ENCODE data around the gene RFX1.
A peak's percentile ranks its signal among the peaks of the same experiment; 100 is the strongest.

Gene RFX1

DNA sequence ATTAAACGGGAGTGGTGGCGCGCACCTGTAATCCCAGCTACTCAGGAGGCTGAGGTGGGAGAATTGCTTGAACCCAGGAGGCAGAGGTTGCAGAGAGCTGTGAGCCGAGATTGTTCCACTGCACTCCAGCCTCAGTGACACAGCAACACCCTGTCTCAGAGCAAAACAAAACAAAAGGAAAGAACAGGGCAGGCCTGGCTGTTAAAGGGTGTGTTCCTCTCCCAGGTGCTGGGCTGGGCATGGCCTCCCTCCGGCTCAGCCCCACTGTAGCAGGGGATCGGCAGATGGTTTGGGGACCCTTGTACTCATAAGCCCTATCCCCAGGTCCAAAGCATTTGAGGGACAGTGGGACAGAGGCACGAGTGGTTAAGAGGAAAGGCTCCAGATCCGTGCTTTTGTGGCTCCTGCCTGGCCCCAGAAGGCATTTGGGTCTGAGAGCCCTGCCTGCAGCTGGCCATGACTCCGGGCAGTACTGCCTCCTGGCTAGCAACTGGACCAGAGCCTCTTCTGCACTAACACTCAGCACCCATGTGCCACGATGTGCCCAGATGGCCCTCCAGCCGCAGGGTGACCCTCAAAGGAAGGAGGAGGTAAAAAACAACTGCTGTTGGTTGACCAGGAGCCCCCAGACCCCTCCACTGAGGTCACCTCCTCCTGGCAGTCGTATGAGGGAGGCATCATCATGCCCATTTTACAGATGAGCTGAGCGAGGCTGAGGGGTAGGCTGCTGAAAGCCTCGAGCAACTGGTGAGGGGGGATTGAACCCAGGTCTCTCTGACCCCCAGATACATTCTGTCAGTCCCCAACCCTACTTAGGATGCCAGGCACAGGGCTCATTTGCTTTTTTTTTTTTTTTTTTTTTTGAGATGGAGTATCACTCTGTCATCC is 10.0 kb downstream of the RFX1 start:
- DNase-seq, result no peak

DNA sequence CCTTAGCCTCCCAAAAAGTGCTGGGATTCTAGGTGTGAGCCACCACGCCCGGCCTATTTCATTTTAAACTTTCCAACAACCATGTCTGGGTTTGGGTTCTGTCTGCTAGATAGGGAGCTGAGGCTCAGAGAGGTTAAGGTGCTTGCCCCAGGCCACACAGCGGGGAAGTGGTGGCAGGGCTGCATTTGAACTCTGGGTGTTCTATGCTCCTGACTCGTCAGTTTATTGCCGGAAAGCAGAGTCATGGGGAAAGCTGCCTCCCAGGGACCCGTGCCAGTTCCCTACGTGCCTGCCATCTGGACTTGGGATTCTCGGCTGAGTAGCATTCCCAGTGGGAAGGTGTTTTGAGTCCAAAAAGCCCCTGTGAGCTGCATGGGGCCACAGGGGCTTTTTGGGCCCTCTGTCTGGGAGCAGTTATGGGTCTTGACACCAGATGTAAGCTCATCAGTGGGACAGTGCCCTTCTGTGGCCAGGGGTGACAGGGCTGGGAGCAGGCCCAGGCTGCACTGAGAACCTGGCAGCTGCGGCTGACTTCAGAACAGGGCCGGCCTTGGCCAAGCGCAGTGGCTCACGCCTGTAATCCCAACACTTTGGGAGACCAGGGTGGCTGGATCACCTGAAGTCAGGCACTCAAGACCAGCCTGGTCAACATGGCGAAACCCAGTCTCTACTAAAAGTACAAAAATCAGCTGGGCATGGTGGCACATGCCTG is 10.9 kb downstream of the RFX1 start:
- no peak for DNase-seq

DNA sequence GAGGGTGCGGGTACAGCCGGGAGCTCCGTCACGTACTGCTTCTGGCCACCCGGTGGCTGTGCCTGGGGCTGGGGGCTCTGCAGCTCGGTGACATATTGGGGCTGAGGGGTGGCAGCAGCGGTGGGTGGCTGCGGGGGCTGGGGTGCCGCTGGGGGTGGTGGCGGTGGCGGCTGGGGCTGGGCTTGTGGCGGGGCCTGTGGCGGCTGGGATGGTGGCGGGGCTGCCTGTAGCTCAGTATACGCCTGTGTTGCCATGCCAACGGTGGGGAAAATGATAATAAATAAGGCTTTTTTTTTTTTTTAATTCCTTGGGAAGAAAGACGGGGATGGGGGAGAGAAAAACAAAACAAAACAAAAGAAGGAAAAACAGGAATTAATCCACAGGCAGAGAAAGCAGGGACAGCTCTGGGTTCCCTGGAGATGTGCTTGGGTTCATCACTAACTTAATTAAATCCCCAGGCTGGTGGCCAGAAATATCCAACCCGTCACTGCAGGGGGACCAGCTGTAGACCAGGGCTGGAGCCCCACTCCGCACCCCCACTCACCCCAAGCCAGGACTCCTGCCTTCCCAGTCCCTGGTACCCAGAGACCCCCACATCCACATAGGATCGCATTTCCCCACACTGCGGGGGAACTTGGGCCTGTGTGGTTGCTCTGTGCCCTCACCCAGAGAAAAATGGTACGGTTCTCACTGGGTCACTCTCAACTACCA is 12.4 kb downstream of the RFX1 start:
- no peak for DNase-seq

DNA sequence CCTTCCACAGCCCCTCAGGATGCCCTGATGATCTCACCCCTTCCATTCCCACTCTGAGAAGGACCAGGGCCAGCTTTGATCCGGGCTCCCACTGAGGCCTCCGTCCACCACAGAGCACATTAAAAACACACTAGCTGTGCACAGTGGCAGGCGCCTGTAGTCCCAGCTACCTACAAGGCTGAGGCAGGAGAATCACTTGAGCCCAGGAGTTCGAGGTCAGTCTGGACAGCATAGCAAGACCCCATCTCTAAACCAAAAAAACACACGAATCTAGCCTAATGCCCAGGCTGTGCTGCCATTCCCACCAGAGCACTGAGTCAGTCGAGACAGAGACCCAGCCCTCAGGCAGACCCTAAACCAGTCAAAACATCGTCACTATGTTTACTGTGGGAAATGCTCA is 14.1 kb downstream of the RFX1 start:
- DNase-seq, result no peak

DNA sequence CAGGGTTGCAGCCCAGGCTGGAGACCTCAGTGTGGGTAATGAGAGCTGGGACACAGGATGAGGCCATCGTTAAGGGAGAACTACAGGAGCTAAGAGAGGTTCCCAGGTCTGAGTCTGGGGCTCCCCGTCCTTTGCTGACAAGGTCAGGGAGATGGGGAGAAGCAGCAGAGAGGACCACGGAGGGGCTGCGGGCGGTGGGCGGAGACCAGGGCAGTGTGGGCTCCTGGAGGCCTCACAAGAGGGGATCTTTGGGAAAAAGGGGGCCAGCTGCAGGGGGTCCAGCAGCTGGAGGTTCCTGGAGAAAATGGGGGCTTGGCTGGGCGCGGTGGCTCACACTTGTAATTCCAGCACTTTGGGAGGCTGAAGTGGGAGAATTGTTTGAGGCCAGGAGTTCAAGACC is 16.0 kb downstream of the RFX1 start:
- no peak for DNase-seq

DNA sequence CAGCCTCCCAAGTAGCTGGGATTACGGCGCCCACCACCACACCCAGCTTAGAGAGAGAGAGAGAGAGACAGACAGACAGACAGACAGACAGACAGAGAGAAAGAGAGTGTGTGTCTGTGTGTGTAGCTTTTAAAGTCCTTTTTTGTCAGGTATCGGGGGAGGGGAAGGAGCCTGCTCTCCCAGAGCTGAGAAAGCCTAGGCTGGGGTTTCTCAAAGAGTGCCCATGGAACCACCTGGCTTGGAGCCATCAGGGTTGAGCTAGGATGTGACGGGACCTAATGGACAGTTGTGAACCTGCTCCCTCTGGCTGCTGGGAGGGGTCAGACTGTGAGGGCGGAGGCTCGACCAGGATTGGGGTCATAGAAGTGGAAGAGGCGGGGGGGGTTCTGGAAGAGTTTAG is 16.6 kb downstream of the RFX1 start:
- DNase-seq, result no peak

DNA sequence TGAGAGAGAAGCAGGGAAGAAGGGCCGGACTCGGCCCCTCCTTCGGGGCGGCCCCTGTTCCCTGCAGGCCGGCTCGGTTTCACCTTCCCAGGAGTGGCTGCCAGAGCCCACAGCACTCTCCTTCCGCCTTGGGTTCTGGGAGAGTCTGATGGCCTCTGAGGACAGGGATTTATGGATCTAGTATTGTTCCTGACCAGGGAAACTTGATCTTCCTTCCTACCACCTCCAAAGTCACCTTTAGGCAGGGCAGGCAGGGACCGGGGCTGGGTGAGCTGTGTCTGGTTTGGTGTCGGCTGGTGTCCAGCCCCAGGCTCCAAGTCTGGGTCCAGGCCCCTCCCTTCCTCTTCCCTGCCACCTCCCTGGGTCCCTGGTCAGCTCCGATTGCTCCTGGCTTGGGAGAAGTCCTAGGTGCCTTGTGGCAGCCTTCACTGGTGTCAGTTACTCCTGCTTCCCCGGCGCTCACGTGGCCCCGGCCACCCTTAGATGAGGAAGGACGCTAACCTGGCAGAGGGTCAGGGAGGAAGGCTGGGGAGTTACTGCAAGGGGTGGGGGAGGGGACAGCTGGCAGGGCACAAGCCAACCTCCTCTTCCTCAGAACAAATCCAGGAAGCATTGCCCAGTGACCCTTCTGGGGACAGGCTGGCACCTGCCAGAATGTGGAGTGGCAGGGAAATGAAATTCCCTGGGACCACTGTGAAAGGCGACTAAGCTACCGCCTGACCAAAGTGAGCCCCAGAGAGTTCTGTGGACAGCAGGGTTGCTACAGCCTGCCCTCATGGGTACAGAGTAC is 18.8 kb downstream of the RFX1 start:
- no peak for DNase-seq

DNA sequence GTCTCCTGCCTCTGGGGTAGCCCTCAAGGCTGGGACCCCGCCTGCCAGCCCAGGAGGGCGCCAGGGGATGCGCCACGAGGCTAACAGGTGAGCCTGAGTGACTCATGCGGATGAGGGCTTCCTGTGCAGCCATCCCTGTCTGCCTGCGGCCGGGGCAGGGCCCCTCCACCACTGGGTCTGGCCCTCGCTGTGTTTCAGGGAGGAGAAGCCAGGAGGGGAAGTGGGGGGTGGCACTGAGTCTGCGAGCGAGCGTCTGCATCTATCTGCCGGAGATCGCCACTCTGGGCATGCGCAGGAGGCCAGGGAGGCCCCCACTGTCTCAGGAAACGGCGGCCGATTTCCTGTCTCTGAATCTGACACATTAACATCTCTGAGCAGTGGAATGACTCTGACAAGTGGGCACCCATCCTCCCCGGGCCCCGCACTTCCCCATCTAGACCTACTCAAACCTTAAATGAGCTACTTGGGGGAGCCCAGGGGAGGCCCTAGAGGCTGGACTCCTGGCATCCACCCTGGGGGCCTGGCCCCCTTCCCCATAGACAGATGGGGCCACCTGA is 19.7 kb downstream of the RFX1 start:
- DNase-seq, result peak; percentile 98

DNA sequence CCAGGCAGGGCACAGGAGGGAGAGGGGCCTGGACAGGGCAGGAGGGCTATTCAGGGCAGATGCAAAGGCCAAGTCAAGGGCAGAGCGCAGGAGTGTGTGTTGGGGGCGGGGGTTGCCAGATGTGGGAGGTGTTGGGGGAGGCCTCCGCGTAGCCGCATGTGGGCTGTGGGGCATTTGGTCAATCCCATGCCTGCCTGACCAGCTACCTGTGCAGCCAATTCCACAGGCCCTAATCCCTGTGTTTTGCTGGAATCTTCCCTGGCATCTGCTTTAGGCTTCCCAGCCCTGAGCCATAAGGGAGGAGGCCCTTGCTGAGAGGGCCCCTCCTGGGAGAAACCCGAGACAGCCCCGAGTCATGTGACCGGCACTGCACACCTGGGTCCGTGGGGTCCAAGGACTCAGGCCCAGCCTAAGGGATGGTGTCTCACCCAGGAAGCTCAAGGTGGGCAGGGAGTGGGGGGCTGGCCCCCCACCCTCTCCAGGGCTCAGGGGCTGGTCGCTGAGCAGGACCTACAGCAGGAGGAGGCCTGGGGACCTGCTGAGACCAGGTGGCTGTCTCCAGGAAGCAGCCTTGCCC is 20.3 kb downstream of the RFX1 start:
- DNase-seq, result no peak

DNA sequence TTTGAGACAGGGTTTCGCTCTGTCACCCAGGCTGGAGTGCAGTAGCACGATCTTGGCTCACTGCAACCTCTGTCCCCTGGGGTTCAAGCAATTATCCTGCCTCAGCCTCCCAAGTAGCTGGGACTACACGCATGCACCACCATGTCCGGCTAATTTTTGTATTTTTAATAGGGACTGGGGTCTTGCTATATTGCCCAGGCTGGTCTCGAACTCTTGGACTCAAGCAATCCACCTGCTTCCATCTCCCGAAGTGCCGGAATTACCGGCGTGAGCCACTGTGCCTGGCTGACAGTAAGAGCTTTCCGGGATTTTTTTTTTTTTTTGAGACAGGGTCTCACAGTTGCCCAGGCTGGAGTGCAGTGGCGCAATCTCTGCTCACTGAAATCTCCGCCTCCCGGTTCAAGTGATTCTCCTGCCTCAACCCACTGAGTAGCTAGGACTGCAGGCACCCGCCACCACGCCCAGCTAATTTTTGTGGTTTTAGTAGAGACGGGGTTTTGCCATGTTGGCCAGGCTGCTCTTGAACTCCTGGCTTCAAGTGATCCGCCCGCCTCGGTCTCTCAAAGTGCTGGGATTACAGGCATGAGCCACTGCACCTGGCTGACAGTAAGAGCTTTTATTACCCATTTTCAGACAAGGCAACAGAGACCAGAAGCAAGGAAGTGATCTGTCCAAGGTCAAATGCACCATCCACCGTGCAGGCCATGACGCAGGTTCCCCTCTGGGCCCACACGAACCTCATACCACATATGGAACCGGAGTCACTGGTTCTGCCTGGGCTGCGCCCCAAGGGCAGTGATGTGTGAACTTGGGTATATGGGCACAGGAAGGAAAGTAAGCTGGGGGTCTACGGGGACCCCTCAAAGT is 21.0 kb downstream of the RFX1 start:
- DNase-seq, result no peak

DNA sequence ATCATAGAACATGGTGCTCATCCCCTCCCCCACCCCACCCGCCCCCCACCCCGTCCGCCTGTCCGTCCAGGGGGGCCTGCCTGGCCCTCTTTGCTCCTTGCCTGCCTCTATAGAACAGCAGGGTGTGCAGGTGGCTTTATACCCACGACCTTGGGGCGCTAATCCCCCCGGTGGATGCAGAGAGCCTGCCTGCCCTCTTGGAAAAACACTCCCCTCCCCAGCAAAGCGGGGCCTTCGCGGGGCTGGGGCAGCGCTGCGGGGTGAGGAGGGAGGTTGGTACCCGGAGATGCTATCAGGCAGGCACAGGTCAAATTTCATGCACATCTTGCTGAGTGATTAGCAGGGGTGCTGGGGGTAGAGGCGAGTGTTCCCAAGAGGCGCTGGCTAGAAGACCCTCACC is 21.9 kb downstream of the RFX1 start:
- DNase-seq, result no peak

DNA sequence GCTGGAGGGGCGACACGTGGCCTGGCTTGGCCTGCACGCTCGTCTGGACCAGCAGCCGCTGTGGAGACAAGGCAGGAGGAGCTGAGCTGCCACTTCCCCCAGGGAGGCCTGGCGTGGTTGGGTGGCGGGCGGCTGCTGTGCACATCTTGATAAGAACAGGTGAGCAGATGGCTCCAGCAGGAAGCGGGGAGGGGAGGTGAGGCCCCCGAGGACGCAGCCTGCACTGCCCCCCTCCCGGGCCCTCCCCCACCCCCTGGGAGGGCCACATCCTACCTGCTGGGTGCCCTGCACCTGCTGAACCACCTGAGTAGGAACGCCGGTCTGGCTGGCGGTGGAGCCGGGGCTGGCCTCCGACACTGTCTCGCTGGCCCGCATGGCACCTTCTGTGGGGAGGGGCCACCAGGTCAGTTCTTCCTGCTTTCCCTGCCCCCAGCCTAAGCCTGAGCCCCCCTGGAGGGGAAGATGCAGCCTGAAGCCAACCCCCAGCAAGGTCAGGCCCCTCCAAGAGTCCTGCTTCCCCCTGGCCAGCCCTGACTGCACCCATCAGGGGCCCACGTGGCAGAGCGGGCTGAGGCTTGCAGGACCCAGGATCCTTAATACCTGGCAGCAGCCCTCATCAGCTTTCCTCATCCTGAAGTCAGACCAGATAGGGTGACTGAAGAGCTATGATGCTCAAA is 22.8 kb downstream of the RFX1 start:
- peak; percentile 35 for DNase-seq

DNA sequence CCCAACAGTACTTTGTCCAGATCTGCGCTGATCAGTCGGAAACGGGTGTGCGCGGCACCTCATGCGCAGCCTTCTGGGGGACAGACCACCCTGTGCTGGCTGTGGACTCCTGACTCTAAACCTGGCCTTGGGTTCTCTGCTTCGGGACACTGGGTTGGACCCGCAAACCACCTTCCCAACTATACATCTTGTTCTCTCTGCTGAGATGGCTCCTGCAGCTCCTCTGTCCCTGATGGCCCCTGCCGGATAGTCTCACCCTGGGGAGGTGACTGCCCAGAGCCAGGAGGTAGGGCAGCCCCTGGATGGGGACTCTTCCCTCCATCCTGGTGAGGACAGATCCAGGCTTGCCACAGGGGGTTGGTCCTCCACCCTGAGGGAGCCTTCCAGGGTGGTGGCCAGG is 23.3 kb downstream of the RFX1 start:
- DNase-seq, result no peak

DNA sequence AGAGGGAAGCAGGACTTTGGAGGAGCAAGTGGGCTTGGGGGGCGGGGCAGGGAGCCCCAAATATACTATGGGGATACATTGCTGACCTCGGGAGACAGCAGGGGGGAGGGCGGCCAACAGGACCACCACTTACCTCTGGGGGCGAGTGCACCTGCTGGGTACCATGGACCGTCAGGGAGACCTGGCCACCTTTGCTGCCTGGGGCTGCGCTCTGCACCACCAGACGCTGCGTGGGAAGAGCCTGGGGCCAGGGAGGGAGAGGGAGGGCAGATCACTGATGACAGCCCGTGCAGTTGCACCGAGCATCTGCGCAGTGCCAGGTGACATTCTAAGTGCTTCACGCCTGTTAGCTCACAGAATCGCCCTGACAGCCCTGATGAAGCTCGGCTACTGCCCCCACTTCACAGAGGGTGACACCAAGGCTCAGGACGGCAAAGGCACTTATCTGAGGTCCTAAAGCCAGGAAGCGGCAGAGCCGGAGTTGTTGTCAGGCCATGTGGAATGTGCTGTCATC is 24.1 kb downstream of the RFX1 start:
- no peak for DNase-seq

DNA sequence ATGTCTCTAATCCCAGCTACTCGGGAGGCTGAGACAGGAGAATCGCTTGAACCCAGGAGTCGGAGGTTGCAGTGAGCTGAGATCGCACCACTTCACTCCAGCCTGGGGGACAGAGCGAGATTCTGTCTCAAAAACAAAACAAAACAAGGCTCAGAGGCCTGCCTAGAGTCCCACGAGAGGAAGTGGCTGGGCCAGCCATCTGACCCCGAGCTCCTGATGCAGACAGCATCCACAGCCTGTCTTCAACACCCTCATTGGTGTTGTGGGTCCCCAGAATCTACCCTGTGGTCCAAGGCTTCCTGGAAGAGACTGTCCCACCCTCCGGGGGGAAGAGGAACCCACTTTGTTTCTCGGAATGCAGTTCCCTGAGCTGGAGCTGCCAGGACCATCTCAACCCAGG is 24.7 kb downstream of the RFX1 start:
- DNase-seq, result no peak

DNA sequence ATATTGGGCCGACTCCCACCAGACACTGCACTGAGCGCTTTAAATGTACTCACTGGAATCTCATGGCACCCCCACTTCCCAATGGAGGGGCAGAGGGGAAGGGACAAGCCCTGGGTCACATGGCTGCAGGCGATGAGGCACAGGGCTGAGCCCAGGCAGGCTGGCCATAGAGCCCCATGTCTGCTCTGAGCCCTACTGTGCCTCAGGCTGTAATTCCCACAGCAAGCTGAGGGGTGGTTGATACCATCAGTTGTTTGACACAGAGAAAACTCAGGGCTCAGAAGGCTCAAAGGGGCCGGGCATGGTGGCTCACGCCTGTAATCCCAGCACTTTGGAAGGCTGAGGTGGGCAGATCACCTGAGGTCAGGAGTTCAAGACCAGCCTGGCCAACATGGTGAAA is 25.1 kb downstream of the RFX1 start:
- DNase-seq, result no peak

DNA sequence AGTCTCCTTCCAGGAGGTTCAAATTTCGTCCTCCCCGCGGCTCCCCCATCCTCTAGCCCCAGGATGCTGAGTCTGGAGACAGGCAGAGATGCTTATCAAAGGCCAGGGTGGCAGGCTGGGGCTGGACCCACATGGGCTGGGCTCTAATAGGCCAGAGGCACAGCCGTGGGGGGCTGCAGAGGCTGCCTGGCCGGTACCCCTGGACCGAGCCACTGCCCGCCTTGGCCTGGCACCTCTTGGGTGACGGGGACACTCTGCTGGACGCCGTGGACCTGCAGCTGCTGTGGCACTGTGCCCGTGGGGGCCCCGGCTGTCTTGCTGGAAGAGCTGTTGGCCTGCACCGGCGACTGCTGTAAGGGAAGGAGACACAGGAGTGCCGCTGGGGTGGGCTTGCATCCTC is 25.8 kb downstream of the RFX1 start:
- DNase-seq, result no peak

DNA sequence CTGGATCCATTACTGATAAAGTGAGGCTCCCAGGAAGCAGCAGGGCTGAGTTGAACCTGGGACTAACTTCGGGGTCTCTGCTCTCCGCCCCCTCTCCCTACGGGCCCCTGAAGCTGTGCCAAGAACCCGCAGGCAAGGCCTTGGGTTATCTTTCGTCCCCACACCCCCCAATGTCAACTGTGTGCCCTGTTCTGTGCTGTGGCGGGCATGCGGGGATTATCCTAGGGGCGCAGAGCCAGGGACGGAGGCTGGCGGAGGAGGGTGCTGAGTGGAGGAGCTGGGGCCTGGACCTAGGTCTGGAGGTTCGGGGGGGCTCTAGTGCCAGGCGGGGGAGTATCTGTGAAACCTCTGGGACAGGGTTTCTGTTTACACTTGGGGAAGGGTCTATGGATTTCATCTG is 26.4 kb downstream of the RFX1 start:
- DNase-seq, result no peak

DNA sequence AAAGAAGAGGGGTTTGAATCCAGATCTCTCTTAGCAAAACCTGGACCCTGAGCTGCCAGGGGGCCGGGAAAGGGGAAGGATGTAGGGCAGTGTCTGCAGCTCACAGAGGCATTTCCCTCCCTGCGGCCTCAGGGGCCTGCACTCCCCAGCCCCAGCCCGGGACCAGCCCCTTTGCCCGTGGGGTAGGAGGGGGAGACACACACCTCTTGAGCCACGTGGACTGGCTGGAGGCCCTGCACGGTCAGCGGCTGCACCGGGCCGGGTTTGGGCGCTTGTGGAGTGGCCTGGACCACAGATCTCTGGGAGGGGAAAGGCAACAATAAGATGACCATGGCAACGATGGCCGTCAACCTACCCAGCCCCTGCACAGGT is 26.9 kb downstream of the RFX1 start:
- DNase-seq, result no peak

Measured in activated CD8-positive, alpha-beta memory T cell treated with anti-CD3 and anti-CD28 coated beads, Interleukin-2, amount 50 U/mL, for 4 hours (primary cell).